A549 (cell line): ENCODE data around the gene ADO.

ENCODE experiments used
- CHD2 ChIP-seq: fragments of 150-350 bp; IDR thresholded peaks from 2 replicates; pipeline ENCODE4 v1.6.1; 2014; ENCODE audit warnings: low read length; ENCODE audit not compliant: partially characterized antibody
- CTCF ChIP-seq: fragments of >200 bp; sonication (Bioruptor Twin); formaldehyde crosslinking; IDR thresholded peaks from 3 replicates; pipeline ENCODE4 v1.5.1; 2016
- E2F6 ChIP-seq: IDR thresholded peaks from 2 replicates; pipeline ENCODE4 v1.6.1; 2012; ENCODE audit warnings: low read depth, borderline replicate concordance
- EHMT2 ChIP-seq: fragments of 200-600 bp; sonication (generic); IDR thresholded peaks from 2 replicates; pipeline ENCODE4 v1.6.1; 2016; ENCODE audit warnings: antibody characterized with exemption, low read depth, mild to moderate bottlenecking, moderate library complexity
- HMGXB4 ChIP-seq: fragments of 250-450 bp; sonication (Bioruptor Pico); IDR thresholded peaks from 2 replicates; pipeline ENCODE4 v1.5.0; 2021; ENCODE audit warnings: mild to moderate bottlenecking, moderate library complexity, borderline replicate concordance
- HOXB13 ChIP-seq: fragments of 250-450 bp; sonication (Bioruptor Pico); IDR thresholded peaks from 2 replicates; pipeline ENCODE4 v1.5.0; 2020; ENCODE audit warnings: low read depth, mild to moderate bottlenecking, moderate library complexity
- HOXB5 ChIP-seq: fragments of 250-450 bp; sonication (Bioruptor Pico); IDR thresholded peaks from 2 replicates; pipeline ENCODE4 v1.5.0; 2020; ENCODE audit warnings: mild to moderate bottlenecking, moderate library complexity
- JUN ChIP-seq, 2 experiments: fragments of >200 bp; sonication (Bioruptor Twin); formaldehyde crosslinking; IDR thresholded peaks; 2 replicates in 1 of 2; 3 replicates in 1 of 2; pipeline ENCODE4 v1.6.1; 2016 to 2017
- PBX3 ChIP-seq: IDR thresholded peaks from 2 replicates; pipeline ENCODE4 v1.6.1; 2012
- PHF8 ChIP-seq: fragments of 200-600 bp; sonication (generic); IDR thresholded peaks from 2 replicates; pipeline ENCODE4 v1.6.1; 2016; ENCODE audit warnings: low read depth, mild to moderate bottlenecking, antibody characterized with exemption, moderate library complexity, borderline replicate concordance
- POLR2A ChIP-seq: IDR thresholded peaks from 2 replicates; pipeline ENCODE4 v1.6.1; 2012; ENCODE audit warnings: mild to moderate bottlenecking, low read length
- POLR2AphosphoS2 ChIP-seq: conservative IDR thresholded peaks from 2 replicates; pipeline ENCODE4 v1.6.1; 2012; ENCODE audit warnings: low read length, improper control_type of control experiment, inconsistent platforms
- RAD21 ChIP-seq, 2 experiments: fragments of >200 bp in 1 of 2; sonication (Bioruptor Twin) in 1 of 2; formaldehyde crosslinking in 1 of 2; IDR thresholded peaks in 1 of 2; conservative IDR thresholded peaks in 1 of 2; 2 replicates in 1 of 2; 3 replicates in 1 of 2; pipeline ENCODE4 v1.6.1; 2012 to 2018; ENCODE audit warnings: inconsistent platforms in 1 of 2
- SREBF2 ChIP-seq: fragments of 450-650 bp; IDR thresholded peaks from 2 replicates; pipeline ENCODE4 v1.6.1; 2014; ENCODE audit warnings: mild to moderate bottlenecking, moderate library complexity

- TF ChIP-seq CTCF (no peak), HOXB5 (CRISPR knock-in tag) (no peak), CHD2 (no peak), SREBF2 (no peak), POLR2A (no peak), RAD21 (conservative IDR thresholded peaks at IDR 0.05 in 1 of 2, IDR thresholded peaks at IDR 0.05 in 1 of 2) (no peak), JUN (IDR thresholded peaks at IDR 0.05) (no peak), PHF8 (no peak), EHMT2 (no peak), HMGXB4 (CRISPR knock-in tag) (no peak), E2F6 (no peak), POLR2AphosphoS2 (no peak), HOXB13 (CRISPR knock-in tag) (no peak), PBX3 (no peak)
Measured at GRCh38 chr10:62817121-62817765, 12.7 kb downstream of the ADO start.
